H1 (cell line): ENCODE measurements around the gene CD38. TPM values are rescaled to one million over a fixed set of nuclear protein-coding genes. Genes with fewer than 3 reads are reported as not detected.

Source experiments
- CTCF ChIA-PET: fragments of 300-600 bp; sonication (Branson Sonifier 250); formaldehyde crosslinking; loops from one replicate; lab custom pipeline; 2021; ENCODE audit not compliant: partially characterized antibody; lab: Charles Lee
- POLR2A ChIA-PET: fragments of 300-600 bp; sonication (Branson Sonifier 250); formaldehyde crosslinking; loops from one replicate; lab custom pipeline; 2021; ENCODE audit warnings: inconsistent platforms; ENCODE audit not compliant: partially characterized antibody; lab: Charles Lee
- DNase-seq, 2 experiments: peaks; one replicate each; pipeline versions ENCODE4 v3.0.0 to v3.0.0-alpha.2; 2010 to 2022; ENCODE audit warnings: low spot score in 2 of 2, low read depth in 1 of 2, mixed read lengths in 1 of 2
- FAIRE-seq: peaks from 2 replicates; lab custom pipeline; 2011; peaks lifted over from hg19 to GRCh38; lab: Jason Lieb, UNC
- H2AFZ ChIP-seq: 2 replicates; pipeline ENCODE4 v1.8.1; 2012; ENCODE audit warnings: low read length, inconsistent platforms
- H2AK5ac ChIP-seq: 2 replicates; pipeline ENCODE4 v1.6.1; 2013; ENCODE audit warnings: low read depth, low read length
- H2BK120ac ChIP-seq: replicated peaks from 2 replicates; pipeline ENCODE3; 2013; ENCODE audit warnings: low read depth, low read length, inconsistent platforms
- H2BK12ac ChIP-seq: 2 replicates; pipeline ENCODE4 v1.6.1; 2013; ENCODE audit warnings: low read depth, low read length
- H2BK15ac ChIP-seq: 2 replicates; pipeline ENCODE4 v1.6.1; 2013; ENCODE audit warnings: low read length
- H2BK20ac ChIP-seq: 2 replicates; pipeline ENCODE4 v1.6.1; 2013; ENCODE audit warnings: low read length
- H2BK5ac ChIP-seq: 2 replicates; pipeline ENCODE4 v1.6.1; 2013; ENCODE audit warnings: low read depth, low read length
- H3K14ac ChIP-seq: 2 replicates; pipeline ENCODE4 v1.6.1; 2013; ENCODE audit warnings: inconsistent platforms; ENCODE audit not compliant: insufficient read length
- H3K18ac ChIP-seq: 2 replicates; pipeline ENCODE4 v1.6.1; 2013; ENCODE audit warnings: low read length; ENCODE audit errors: extremely low read depth
- H3K23ac ChIP-seq: 2 replicates; pipeline ENCODE4 v1.6.1; 2013; ENCODE audit warnings: inconsistent platforms; ENCODE audit not compliant: insufficient read length
- H3K23me2 ChIP-seq: 2 replicates; pipeline ENCODE4 v1.6.1; 2013; ENCODE audit warnings: low read depth, low read length
- H3K27ac ChIP-seq: 2 replicates; pipeline ENCODE4 v1.6.1; 2011; ENCODE audit warnings: low read depth, low read length, inconsistent platforms
- H3K27me3 ChIP-seq, 4 experiments: replicated peaks in 1 of 4; 1 replicate in 1 of 4; 2 replicates in 3 of 4; pipeline versions ENCODE4 v1.6.1 to v1.8.1; 2011 to 2013; ENCODE audit warnings: low read length in 3 of 4, mild to moderate bottlenecking in 3 of 4, inconsistent platforms in 2 of 4, mixed read lengths in 2 of 4, moderate library complexity in 1 of 4; ENCODE audit not compliant: control insufficient read depth in 3 of 4, insufficient read depth in 3 of 4; ENCODE audit errors: extremely low read depth in 1 of 4
- H3K36me3 ChIP-seq, 4 experiments: 2 replicates each; pipeline versions ENCODE4 v1.6.1 to v1.8.1; 2011 to 2013; ENCODE audit warnings: mild to moderate bottlenecking in 4 of 4, low read length in 3 of 4, moderate library complexity in 2 of 4, control low read depth in 1 of 4, inconsistent platforms in 1 of 4; ENCODE audit not compliant: insufficient read depth in 4 of 4, control insufficient read depth in 2 of 4
- H3K4ac ChIP-seq: replicated peaks from 2 replicates; pipeline ENCODE3; 2013; ENCODE audit warnings: low read length, low read depth, mixed read lengths, inconsistent platforms; ENCODE audit not compliant: insufficient read length
- H3K4me1 ChIP-seq, 4 experiments: replicated peaks in 1 of 4; 1 replicate in 1 of 4; 2 replicates in 3 of 4; pipeline versions ENCODE4 v1.6.1 to v1.8.1; 2011 to 2013; ENCODE audit warnings: low read length in 3 of 4, inconsistent platforms in 2 of 4, mixed read lengths in 1 of 4; ENCODE audit not compliant: insufficient read depth in 4 of 4, control insufficient read depth in 3 of 4
- H3K4me2 ChIP-seq, 2 experiments: 2 replicates each; pipeline versions ENCODE4 v1.6.1 to v1.8.1; 2011 to 2013; ENCODE audit warnings: low read depth in 2 of 2, low read length in 2 of 2, control low read depth in 1 of 2, inconsistent platforms in 1 of 2, mild to moderate bottlenecking in 1 of 2; ENCODE audit not compliant: insufficient read depth in 1 of 2
- H3K4me3 ChIP-seq, 4 experiments: fragments of 200-600, 300-600 bp in 1 of 4; sonication (generic), shearing (Covaris generic), sonication (Bioruptor Twin) in 1 of 4; 2 replicates each; pipeline versions ENCODE4 v1.5.1 to v1.8.1; 2011 to 2016; ENCODE audit warnings: low read length in 4 of 4, low read depth in 3 of 4, control low read depth in 2 of 4, inconsistent platforms in 2 of 4, mild to moderate bottlenecking in 2 of 4, mixed read lengths in 1 of 4, moderate library complexity in 1 of 4; ENCODE audit not compliant: insufficient read depth in 2 of 4; ENCODE audit errors: extremely low read depth in 1 of 4
- H3K56ac ChIP-seq: replicated peaks from 2 replicates; pipeline ENCODE3; 2013; ENCODE audit warnings: low read depth, mild to moderate bottlenecking, mixed read lengths, low read length, inconsistent platforms; ENCODE audit not compliant: insufficient read length
- H3K79me1 ChIP-seq: 2 replicates; pipeline ENCODE4 v1.6.1; 2013; ENCODE audit warnings: low read depth, low read length, control low read depth
- H3K79me2 ChIP-seq, 2 experiments: 2 replicates each; pipeline versions ENCODE4 v1.6.1 to v1.8.1; 2012 to 2013; ENCODE audit warnings: low read length in 2 of 2, mild to moderate bottlenecking in 2 of 2, inconsistent platforms in 1 of 2; ENCODE audit not compliant: insufficient read depth in 2 of 2, control insufficient read depth in 1 of 2
- H3K9ac ChIP-seq, 4 experiments: replicated peaks in 1 of 4; 1 replicate in 1 of 4; 2 replicates in 3 of 4; pipeline versions ENCODE4 v1.6.1 to v1.8.1; 2011 to 2013; ENCODE audit warnings: low read depth in 3 of 4, low read length in 3 of 4, control low read depth in 2 of 4, mild to moderate bottlenecking in 2 of 4, moderate library complexity in 2 of 4, inconsistent platforms in 1 of 4; ENCODE audit errors: extremely low read depth in 1 of 4
- H3K9me3 ChIP-seq, 2 experiments: 2 replicates each; pipeline versions ENCODE4 v1.6.1 to v1.8.1; 2012 to 2013; ENCODE audit warnings: mild to moderate bottlenecking in 2 of 2, moderate library complexity in 2 of 2, control low read depth in 1 of 2, inconsistent platforms in 1 of 2, low read depth in 1 of 2, low read length in 1 of 2, mixed read lengths in 1 of 2; ENCODE audit not compliant: insufficient read depth in 2 of 2
- H4K20me1 ChIP-seq, 2 experiments: replicated peaks in 1 of 2; 2 replicates each; pipeline versions ENCODE3 to v1.8.1; 2011 to 2013; ENCODE audit warnings: inconsistent platforms in 2 of 2, low read length in 2 of 2, mild to moderate bottlenecking in 1 of 2; ENCODE audit not compliant: insufficient read depth in 2 of 2, control insufficient read depth in 1 of 2
- H4K5ac ChIP-seq: 2 replicates; pipeline ENCODE4 v1.6.1; 2013; ENCODE audit warnings: low read length, low read depth, mixed read lengths, inconsistent platforms; ENCODE audit not compliant: insufficient read length
- H4K8ac ChIP-seq: 2 replicates; pipeline ENCODE4 v1.8.0; 2013; ENCODE audit warnings: mild to moderate bottlenecking, moderate library complexity, low read length, inconsistent platforms; ENCODE audit not compliant: insufficient read depth; ENCODE audit errors: extremely low read depth
- H4K91ac ChIP-seq: replicated peaks from 2 replicates; pipeline ENCODE3; 2013; ENCODE audit warnings: low read length, mixed read lengths, inconsistent platforms; ENCODE audit not compliant: insufficient read length
- CBX5 ChIP-seq: fragments of 300-800, 300-1000 bp; sonication (generic); IDR thresholded peaks from 2 replicates; pipeline ENCODE4 v1.7.1; 2016; ENCODE audit warnings: antibody characterized with exemption, low read length, low read depth
- CTCF ChIP-seq, 3 experiments: IDR thresholded peaks; 1 replicate in 2 of 3; 2 replicates in 1 of 3; pipeline versions ENCODE4 v1.5.1 to v1.6.1; 2011; ENCODE audit warnings: low read length in 3 of 3, mild to moderate bottlenecking in 3 of 3, inconsistent platforms in 2 of 3, low read depth in 1 of 3, moderate library complexity in 1 of 3; ENCODE audit not compliant: insufficient read depth in 1 of 3; ENCODE audit errors: control extremely low read depth in 1 of 3
- EP300 ChIP-seq, 2 experiments: IDR thresholded peaks; 1 replicate in 1 of 2; 2 replicates in 1 of 2; pipeline ENCODE4 v1.6.1; 2011 to 2012; ENCODE audit warnings: low read depth in 2 of 2, low read length in 2 of 2, mild to moderate bottlenecking in 2 of 2, borderline replicate concordance in 1 of 2, inconsistent platforms in 1 of 2, moderate library complexity in 1 of 2
- GABPA ChIP-seq: IDR thresholded peaks from 2 replicates; pipeline ENCODE4 v1.6.1; 2011; ENCODE audit warnings: mild to moderate bottlenecking, low read length, moderate library complexity, borderline replicate concordance; ENCODE audit not compliant: insufficient read depth
- SP2 ChIP-seq: IDR thresholded peaks from 2 replicates; pipeline ENCODE4 v1.6.1; 2012; ENCODE audit warnings: mild to moderate bottlenecking, low read length, inconsistent platforms
- TAF7 ChIP-seq: optimal IDR thresholded peaks from 2 replicates; pipeline ENCODE3; 2011; ENCODE audit warnings: low read depth, mild to moderate bottlenecking, inconsistent platforms, low read length, moderate library complexity, borderline replicate concordance
- TCF12 ChIP-seq: IDR thresholded peaks from 2 replicates; pipeline ENCODE4 v1.6.1; 2011; ENCODE audit warnings: low read depth, mild to moderate bottlenecking, low read length
- WGBS, 2 experiments: shearing (Covaris generic) in 1 of 2; methylation state at CpG; one replicate each; pipeline versions ENCODE4 v1.1.6 to v1.1.7; 2013 to 2015; ENCODE audit warnings: low lambda C conversion rate in 2 of 2, mixed read lengths in 2 of 2, inconsistent platforms in 1 of 2, low coverage in 1 of 2, missing lambda C conversion rate in 1 of 2; ENCODE audit not compliant: insufficient replicate concordance in 2 of 2, insufficient coverage in 1 of 2, insufficient read length in 1 of 2; ENCODE audit errors: extremely low coverage in 1 of 2, missing lambda C conversion rate in 1 of 2; 5-methylcytosine and 5-hydroxymethylcytosine counted together
- polyA plus RNA-seq, 7 experiments: library from polyadenylated mRNA; depleted of rRNA in 3 of 7; stranded (reverse) in 5 of 7; unstranded in 2 of 7; fragments of >200 nt in 5 of 7; fragments of 200-250 nt in 2 of 7; gene quantifications; 1 replicate in 5 of 7; 2 replicates in 1 of 7; 4 replicates in 1 of 7; pipeline versions ENCODE4 v1.2.1 to v1.2.3, GENCODE V29; 2011 to 2013; ENCODE audit warnings: missing spikeins in 2 of 7, mixed read lengths in 2 of 7
- total RNA-seq: library from RNA; stranded (reverse); fragmentation: NEBNext Ultra II Directional; extraction: Animal tissue kit (Norgen Biotek cat#: 25700); gene quantifications from 2 replicates; pipeline ENCODE4 v1.2.1, GENCODE V29; 2021

Gene CD38
- total and polyA plus RNA-seq, 2 of the 8 experiments (the other 6 are each of a cell fraction or from before 2014, with no cell fraction given), result 0.14 to 0.24 TPM

DNA sequence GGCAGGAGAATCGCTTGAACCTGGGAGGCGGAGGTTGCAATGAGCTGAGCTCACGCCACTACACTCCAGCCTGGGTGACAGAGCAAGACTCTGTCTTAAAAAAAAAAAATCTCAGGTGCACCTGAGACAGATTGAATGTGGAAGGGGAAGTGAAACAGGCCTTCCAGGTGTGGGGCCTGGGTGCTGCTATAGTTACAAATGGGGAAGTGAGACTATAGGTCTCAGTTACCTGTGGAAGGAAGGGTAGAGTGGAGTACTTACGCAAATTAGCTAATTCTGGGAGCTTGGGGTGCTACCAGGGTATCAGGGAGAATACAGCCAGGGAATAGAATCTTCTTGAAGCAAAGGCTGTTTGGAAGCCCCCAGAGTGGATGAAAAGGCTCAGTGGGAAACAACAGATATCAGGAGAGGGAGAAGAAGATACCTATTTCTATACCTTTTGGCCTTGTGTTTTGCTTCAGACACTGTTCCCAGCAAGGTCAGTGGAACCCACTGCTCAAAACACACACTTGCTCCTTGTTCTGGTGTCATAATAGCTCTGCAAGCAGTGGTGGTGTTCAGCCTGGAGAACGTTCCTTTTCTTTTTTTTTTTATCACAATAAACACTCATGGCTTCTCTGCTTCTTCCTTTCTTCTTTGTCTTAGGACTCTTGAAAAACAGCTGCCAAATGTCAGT lies 7.0 kb downstream of the CD38 start:
- Histone ChIP-seq H3K4ac (no peak overlapping the region), H2BK120ac (no peak overlapping the region), H3K18ac (no peak overlapping the region), H3K4me3 (no peak overlapping the region), H3K56ac (no peak overlapping the region), H3K36me3 (peaks cover 0 to 3% (median 0%) of the 10 kb centered on the region in 4 experiments; a peak in 1 of 8 replicates), H2BK5ac (no peak overlapping the region), H3K9ac (no peak overlapping the region), H3K4me1 (peaks cover 0 to 2% (median 0%) of the 10 kb centered on the region in 4 experiments; a peak in 1 of 7 replicates), H3K79me1 (no peaks in the 10 kb centered on the region), H2AK5ac (no peak overlapping the region), H2BK20ac (no peak overlapping the region), H3K14ac (no peak overlapping the region), H2BK12ac (no peak overlapping the region), H2AFZ (no peak overlapping the region), H3K27ac (no peak overlapping the region), H3K27me3 (no peaks in the 10 kb centered on the region; a peak in 3 of 7 replicates), H3K4me2 (no peak overlapping the region), H4K20me1 (peaks cover 0 to 2% of the 10 kb centered on the region in 2 experiments), H3K9me3 (peaks cover 15 to 19% of the 10 kb centered on the region in 2 experiments; a peak in 3 of 4 replicates), H4K5ac (no peak overlapping the region), H3K23ac (no peak overlapping the region), H4K8ac (no peak overlapping the region), H4K91ac (no peak overlapping the region), H3K23me2 (no peaks in the 10 kb centered on the region), H2BK15ac (no peak overlapping the region), H3K79me2 (no peaks in the 10 kb centered on the region)
- DNase-seq (no peak), FAIRE-seq (no peak)
- TF ChIP-seq EP300 (IDR thresholded peaks at IDR 0.05; ENCODE audit: borderline replicate concordance in 1 of 2, low read depth in 2 of 2, low read length in 2 of 2) (no peak), TCF12 (no peak), CTCF (IDR thresholded peaks at IDR 0.05; ENCODE audit: control extremely low read depth in 1 of 3, insufficient read depth in 1 of 3, low read depth in 1 of 3, low read length in 3 of 3) (no peak), SP2 (no peak), CBX5 (no peak), TAF7 (no peak), GABPA (no peak)
- 92% methylated on average over 5 of the region's 5 CpGs; no CpG with 5 or more reads in 1 of the 2 experiments for WGBS, 2 experiments
- ChIA-PET POLR2A (no interaction called here), CTCF (interaction anchor here (0.8 to 2.0 kb wide), 4 partner anchors 15 to 504 kb away, joined by 3 to 7 read pairs (median 4); no protein-coding TSS in a partner anchor)
